HG02884 (cell line): ENCODE measurements around the gene MOB3A.

Experiments used
- ATAC-seq: cut with Tn5 transposase; IDR thresholded peaks from one replicate; pipeline ENCODE4 v1.9.1; 2021; ENCODE audit warnings: mild to moderate bottlenecking, moderate library complexity; ENCODE audit not compliant: unreplicated experiment

The MOB3A gene

DNA sequence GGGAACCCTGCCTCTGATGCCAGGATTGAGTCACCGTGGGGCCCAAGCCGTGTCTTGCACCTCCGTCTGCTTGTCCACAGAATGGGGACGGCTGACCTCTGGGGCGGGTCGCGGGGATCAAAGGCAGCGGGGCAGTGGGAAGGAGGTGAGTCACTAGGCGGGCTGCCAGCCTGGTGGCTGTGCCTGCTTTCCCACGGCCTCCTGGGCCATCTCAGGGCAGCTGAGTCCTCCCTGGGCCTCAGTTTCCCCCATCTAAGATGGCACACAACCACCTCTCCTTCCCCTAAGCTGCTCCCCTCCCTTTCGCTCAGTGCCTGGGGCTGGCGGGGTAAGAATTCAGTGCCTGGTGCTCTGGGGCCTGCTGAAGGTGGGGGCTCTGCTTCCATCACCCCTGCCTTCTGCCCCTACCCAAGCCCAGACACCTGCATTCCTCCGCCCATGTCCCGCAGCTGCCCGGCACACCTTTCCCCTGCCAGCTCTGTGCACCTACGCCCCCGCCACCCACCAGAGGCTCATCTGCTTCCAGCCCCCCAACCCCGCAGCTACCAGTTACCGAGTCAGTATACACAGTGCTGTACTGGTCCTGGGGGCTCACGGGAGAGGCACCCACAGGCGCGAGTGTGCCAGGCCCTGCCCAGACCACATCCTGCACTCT is 48.5 kb downstream of the MOB3A start:
- ATAC-seq: no peak

DNA sequence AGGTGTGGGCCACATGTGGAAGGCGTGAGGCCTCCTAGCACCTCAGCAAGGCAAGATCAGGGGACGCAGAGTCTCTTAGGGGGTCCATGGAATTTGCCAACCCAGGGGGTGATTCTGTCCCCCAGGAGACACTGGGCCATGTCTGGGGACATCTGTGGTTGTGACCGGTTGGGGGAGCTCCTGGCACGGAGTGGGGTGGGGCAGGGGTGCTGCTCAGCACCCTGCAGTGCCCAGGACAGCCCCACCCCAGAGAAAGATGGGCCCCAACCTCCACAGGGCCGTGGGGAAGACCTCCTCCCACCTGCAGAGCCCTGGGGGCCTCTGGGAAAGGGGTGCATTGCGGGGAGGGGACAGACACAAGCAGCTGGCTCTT is 49.1 kb downstream of the MOB3A start:
- ATAC-seq: no peak

DNA sequence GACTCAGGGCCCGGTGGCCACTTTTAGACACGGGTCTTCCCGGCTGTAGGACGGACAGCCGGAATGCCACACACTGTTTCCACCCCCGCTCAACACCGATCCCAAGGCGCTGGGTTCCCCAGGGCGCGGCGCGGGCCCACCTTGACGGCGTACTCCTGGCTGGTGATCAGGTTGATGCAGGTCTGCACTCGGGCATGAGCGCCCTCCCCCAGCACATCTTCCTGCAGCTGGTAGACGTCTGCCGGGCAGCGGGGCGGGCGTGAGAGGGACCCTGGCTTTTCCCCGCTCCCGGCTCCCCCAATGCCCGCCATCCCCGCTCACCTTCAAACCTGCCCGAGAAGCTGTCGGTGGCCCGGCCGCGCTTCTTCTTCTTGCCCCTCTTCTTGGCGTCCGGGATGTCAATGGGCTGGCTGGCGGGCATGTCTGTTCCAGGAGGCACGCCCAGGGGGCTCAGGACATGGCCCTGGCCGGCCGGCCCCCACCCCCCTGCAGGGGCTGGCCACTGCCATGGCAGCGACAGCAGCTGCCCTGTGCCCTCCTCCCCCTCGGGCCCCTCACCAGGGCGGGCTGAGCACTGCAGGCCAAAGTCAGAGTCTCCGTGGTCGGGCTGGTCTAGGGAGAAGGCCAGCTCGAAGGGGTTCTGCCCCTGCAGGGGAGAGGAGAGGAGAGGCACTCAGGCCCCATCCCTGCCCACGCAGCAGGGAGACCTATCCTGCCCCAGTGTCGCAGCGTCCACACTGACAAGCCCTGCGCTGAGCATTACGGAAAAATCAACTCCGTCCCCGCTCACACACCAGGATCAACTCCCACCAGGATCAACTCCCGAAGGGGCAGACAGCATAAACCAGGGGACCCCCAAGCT is 49.8 kb downstream of the MOB3A start:
- no peak for ATAC-seq

DNA sequence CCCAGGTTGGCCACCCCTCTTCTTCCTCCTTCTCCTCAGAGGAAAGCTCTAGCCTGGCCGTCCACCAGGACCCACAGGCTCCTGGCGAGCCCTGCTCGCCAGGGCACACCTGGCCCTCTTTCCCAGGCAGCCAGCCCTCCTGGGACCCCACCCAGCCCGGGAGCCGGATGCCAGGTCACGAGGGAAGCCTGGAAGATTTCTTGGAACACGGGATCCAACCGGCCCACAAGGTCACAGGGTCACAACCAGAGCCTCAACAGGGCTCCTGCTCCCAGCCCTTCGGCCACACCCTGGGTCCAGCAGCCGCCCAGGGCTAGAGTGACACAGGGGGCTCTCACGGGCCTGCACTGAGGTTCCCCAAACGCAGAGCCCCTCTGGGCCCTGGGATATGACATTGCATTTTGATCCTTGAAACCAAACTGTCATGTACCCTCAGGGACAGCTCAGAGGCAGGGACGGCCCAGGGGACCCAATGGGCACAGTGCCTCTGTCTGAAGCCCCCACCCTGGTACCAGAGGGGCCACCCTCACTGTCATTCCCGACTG is 50.6 kb downstream of the MOB3A start:
- ATAC-seq: no peak

DNA sequence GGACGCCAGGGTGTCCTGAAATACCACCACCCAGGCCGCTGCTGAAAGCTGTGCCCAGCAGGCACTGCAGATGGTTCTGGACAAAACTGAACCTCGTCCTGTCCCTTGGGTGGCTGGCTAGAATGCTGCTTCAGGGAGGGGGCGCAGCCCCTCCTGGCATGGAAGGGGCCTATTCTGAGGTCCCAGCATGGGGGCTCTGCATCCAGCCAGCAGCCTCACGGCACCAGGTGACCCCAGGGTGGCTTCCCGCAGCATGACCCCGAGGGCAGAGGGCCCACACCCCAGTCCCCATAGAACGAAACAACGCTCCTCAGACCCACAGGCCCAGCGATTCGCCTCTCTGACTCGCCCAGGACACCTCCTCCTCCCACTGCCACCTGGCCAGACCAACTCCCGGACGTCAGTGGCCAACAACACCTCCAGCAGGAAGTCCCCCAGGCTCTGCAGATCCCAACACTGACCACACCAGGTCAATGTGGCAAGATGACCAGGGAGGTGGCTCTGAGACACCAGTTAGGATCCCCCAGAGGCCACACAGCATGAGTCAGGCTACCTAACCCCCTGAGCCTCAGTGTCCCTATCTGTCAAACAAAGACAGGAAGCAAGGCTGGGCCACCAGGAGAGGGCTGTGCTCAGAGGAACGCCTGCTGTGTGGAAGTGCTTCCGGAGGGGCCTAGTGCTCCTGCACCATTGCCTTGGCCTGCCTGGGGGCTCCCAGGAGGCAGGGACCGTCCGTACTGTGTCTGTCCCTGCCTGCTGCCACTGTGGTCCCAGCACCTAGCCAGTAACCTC is 51.2 kb downstream of the MOB3A start:
- ATAC-seq: no peak

DNA sequence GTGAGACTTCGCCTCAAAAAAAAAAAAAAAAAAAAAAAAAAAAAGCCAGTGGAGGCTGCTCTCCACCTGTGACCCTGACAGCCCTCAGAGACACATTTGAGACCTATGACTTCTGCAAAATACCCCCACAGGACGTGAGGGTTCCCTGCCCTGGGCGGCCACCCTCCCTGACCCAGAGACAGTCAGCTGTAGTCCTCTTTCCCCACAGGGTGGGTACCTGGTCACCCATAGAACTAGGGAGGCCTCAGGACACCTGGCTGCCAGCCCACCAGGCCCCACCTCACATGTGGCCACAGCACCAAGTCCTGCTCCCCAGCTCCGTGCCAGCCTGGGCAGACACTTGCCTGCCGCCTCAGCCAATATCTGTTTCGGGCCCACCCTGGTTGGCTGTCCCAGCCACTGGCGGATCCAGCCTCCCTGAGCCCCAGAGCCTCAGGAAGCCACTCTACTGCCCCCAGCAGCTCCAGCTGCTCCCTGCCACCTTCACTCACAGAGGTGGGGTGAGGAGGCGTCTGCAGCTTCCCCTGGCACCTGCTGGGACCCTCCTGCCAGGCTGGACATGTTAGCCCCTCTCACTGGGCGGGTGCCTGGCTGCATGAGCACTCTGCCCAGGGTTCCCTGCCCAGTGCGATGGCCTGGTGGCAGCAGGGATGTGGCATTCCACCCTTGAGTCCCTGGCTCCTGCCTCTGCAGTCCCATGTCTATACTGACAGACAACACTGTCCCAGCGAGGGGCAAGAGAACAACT is 52.0 kb downstream of the MOB3A start:
- no peak for ATAC-seq

DNA sequence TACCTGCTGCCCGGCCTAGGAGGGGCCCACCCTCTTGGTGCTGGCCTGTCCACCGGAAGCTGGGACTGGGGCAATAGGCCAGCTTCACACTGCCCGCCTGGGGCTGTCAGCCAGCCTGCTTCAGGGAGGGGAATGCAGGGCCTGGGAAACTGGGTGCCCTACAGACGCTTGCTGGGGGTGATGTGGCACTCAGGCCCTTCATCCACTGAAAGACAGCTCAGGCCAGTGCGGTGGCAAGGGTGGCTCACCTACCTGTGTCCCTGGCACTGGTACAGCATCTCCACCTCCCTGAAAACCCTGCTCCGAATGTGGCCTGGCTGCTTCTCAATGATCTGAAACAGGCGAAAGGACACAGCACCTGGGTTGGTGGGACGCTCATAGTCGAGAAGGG is 52.9 kb downstream of the MOB3A start:
- ATAC-seq: no peak

DNA sequence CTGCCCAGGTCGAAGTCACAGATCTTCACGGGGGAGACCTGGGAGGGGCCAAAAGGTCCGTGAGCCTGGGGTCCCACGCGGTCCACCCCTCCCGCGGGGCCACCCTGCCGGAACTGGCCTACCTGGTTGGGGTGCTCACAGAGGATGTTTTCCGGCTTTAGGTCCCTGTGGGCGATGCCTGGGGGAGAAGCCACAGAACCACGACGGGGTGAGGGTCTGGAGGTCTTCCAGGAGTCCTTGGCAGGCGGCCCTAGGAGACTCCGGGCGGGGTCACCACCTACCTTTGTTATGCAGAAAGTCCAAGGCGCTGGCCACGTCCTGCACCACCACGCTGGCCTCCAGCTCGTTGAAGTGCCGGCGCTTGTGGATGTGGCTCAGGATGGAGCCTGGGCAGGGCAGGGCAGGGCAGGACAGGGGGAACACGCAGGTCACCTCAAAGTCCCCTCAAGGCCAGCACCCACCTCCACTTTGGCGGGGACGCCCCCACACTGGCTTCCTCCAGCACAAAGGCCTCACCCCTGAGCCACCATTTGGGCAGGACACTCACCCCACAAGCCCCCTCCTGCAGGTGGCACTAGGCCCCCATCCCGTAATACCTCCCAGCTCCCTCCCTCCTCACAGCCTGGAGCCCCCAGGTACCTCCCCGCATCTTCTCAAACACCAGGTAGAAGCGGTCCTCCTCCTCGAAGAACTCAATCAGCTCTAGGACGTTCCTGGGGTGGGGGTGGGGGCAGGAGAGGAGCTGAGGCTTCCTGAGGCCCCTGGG is 53.5 kb downstream of the MOB3A start:
- no peak for ATAC-seq

DNA sequence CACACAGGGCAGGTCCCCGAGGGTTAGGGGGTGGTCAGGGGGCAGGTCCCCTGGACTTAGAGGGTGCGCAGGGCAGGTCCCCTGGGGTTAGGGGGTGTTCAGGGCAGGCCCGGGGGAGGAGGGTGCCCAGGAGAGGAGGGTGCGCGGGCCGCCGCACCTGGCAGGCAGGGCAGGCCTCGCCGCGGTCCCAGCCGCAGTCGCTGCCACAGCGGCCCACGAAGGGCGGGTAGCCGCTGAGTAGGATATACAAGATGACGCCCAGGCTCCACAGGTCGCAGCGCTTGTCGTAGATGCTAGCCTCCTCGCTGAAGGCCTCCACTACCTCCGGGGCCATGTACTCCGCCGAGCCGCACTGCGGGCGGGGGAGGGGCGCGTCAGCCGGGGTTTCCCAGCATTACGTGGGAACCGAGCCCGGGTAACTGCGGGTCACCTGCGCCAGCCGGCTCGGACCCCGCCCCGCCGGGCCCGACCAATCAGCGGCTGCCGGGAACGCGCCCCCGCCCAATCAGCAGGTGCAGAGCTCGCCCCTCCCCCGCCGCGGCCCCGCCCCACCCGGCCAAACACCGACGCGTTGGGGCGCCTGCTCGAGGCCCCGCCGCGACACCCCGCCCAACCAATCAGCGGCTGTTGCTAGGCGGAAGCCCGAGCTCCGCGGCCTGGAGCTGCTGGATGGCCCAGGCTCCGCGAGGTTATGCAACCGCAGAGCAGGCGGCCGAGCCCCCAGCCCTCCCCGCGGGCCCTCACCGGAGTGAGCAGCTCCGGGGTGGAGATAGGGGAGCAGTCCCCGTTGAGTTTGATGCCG is 54.2 kb downstream of the MOB3A start:
- peak; percentile 61 for ATAC-seq

DNA sequence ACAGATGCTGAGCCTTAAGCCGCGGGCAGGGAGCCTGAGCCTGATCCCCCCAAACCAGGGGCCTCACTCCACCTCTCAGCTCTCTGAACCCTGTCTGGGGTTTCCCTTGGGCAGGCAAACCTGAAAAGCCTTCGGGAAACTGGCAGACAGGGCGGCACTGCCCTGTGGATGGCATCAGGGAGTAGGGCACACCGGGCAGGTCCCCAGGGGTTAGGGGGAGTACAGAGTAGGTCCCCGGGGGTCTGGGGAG is 54.8 kb downstream of the MOB3A start:
- no peak for ATAC-seq

DNA sequence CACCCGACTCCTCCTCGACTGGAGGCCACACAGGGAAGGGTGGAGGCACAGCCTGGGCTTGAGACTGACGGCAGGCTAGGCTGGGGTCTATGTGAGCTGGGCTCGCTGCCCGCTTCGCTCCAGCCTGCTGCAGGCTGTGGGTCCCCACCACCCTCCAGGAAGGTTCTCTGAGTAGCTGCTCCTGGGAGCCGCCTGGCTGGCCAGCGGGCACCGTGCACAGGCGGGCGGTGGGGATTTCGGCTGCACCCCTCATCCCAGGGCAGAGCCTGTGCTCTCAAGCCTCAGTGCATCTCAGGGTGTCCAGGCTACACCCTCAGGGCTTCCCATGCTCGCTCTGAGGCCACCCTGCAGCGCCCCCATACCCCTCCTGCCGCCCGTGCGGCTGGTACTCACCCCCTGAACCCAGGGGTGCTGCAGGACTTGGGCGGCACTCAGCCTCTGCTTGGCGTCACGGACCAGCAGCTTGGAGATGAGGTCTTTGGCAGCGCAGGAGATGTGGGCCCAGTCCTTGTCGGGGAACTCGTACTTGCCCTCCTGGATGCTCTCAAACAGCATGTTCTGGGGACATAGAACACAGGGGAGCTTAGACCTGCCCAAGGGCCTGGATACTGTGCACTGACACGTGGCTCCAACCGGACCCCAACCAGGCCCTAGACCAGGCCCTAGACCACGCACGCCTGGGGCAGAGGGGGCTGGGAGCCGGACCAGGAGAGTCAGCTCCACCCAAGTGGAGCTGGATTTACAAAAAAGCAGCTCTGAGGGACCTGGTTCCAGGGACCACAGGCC is 55.3 kb downstream of the MOB3A start:
- no peak for ATAC-seq

DNA sequence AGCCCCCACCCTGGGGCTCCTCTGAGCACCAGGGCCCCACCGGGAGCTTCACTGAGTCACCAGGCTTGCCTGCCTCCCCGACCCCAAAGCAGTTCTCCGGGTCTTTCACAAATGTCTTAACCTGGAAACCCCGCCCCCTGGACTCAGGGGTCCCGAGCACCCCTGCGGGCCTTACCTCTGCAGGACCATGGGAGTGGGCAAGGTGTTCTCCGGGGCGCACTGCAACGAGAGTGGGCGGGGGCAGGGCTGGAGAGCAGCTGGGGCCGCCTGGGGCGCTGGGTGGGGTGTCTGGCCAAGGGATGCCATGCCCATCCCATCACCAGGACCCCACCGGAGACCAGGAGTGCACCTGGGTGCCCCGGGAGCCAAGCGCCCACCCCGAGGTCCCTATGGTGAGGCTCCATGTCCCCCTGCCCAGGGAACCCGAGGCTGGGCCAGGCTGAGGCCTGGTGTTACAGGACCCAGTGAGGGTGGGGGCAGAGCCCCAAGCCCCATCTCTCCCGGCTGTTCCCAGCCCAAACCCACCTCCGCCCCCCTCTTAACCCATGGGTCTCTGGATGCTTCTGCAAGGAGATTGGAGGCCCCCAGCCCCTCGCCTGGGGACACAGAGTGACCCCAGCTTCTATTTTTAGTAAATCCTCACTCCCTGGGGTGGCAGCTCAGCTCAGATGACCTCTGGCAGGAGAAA is 56.0 kb downstream of the MOB3A start:
- ATAC-seq: no peak

DNA sequence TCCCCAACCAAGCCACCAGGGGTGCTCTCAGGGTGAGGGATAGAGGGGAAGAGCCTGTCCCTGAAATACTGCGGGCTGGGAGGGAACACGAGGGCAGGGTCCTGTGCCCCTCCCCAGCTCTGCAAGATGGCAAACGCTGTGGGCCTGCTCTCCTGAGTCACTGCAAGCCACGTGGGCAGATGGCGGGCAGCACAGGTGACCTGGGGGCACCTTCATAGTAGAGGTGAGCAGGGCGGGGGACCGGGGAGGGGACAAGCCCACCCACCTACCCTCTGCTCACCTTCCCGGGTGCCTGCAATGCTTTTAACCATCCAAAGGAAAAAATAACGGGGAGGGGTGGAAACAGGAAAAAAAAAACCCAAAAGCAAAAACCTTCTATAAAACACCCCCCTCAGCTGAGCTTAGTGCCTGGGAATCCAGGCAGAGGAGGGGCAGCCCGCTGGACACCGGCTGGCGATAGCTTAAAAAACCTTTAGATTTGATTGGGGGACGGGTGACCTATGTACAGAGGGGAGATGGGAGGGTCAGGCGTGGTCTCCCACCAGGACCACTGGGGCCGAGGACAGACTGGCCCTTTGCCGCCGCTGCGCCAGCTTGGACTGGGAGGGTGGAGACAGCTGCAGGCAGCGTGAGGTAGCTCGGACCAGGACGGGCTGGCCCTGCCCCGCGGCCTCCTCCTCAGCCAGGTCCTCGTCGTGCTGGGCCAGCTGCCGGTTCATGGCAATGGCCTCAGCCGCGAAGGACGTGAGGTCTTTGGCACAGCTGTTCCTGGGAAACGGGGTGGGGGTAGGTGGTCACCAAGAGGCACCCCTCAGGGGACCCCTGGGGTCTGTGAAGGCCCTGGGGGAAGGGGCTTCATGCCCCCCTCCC is 56.8 kb downstream of the MOB3A start:
- no peak for ATAC-seq

DNA sequence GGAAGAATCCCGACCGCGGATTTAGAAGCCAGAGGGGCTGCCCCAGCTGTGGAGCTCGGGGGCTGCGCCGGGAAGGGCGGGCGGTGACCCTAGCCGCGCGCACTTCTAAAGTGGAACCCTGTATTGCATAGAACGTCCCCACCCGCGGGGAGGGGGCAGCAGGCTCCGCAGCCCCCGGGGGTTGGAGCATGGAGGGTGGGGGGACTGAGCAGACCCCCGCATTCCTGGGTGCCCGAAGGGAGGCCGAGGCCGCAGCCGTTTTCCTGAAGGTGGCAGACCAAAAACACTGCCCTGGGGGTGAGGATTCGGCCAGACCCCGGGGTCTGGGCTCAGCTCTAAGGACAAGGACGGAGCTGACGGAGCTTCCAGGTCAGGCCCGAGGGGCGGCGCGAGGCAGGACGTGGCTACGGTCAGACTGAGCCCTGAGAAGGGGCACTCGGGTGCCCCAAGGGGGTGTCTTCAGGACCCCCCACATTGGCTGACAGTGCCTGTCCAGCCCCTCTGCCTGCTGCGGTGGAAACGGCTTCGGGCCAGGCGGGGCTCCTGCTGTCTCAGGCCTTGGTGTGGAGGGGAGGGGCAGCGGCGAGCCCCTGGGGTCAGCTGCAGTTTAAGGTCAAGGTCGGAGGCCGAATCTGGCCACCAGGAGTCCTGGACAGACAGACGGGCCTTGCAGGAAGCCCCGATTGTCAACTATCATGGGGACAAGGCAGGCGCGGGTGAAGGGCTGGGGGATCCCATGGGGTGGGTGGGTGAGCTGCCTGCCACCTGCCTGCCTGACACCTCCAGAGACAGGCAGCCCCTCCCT is 57.6 kb downstream of the MOB3A start:
- ATAC-seq: no peak

DNA sequence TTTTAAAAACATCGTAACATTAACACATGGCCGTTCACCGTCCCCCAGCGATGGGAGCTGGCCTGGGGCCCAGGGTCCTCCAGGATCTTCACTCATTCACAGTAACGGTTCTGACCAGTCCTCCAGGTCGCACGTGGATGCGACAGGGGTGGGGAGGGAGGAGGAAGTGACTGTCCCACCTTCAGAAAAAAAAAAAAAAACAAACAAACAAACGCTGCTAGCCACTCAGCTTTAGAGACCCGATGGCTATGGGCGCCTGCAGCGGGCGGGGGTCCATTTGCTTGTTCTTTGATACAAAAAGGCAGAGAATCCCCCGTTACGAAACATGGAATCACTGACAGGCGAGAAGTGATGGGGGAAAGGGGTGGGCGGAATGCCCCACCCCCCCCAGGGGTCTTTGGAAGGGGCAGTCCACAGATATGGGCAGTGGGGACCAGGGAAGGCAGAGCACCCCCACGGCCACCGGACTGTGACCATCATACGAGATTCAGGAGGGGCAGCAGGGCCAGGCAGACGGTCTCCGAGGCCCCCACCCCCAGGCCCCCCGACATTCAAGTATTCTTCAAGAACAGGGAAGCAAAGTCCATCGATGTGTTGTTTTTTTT is 58.4 kb downstream of the MOB3A start:
- ATAC-seq: no peak

DNA sequence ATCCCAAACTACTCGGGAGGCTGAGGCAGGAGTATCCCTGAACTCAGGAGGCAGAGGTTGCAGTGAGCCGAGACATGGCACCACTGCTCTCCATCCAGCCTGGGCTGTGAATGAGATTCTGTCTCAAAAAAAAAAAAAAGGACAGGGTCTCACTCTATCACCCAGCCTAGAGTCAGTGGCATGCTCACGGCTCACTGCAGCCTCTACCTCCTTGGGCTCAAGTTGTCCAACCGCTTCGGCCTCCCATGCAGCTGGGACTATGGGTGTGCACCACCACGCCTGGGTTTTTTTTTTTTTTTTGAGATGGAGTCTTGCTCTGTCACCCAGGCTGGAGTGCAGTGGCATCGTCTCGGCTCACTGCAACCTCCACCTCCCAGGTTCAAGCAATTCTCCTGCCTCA is 59.7 kb downstream of the MOB3A start:
- no peak for ATAC-seq
